GM12878 (cell line): ENCODE results near the gene PRKG1. TPM values are rescaled to one million over a fixed set of nuclear protein-coding genes. Genes with fewer than 3 reads are reported as not detected.

ENCODE experiments used
- ATAC-seq: fragments of 200-7000 bp; cut with Tn5 transposase; 3 replicates; pipeline ENCODE4 v1.9.1; 2020; ENCODE audit warnings: mild to moderate bottlenecking, moderate library complexity
- BruUV-seq: library from RNA; stranded (reverse); fragments of 400-500 nt; replicated peaks from 2 replicates; lab custom pipeline; 2021; lab: Mats Ljungman, UMichigan
- CTCF ChIA-PET: fragments of 300-600 bp; sonication (Branson Sonifier 250); formaldehyde crosslinking; extraction: SDS; loops from one replicate; lab custom pipeline; 2021; ENCODE audit warnings: inconsistent platforms; lab: Yijun Ruan, JAX
- POLR2A ChIA-PET: fragments of 350-600 bp; formaldehyde crosslinking; extraction: SDS; loops from one replicate; lab custom pipeline; 2021; ENCODE audit warnings: inconsistent platforms; lab: Charles Lee
- RAD21 ChIA-PET: fragments of 300-600 bp; sonication (Branson Sonifier 250); formaldehyde crosslinking; loops from one replicate; lab custom pipeline; 2023; ENCODE audit warnings: antibody characterized with exemption; ENCODE audit not compliant: unreplicated experiment; lab: Charles Lee
- SMC1A ChIA-PET: fragments of 300-600 bp; sonication (Branson Sonifier 250); formaldehyde crosslinking; loops from one replicate; lab custom pipeline; 2023; ENCODE audit not compliant: unreplicated experiment, uncharacterized antibody; lab: Charles Lee
- DNase-seq: peaks from one replicate; pipeline ENCODE4 v3.0.0-alpha.2; 2011; ENCODE audit warnings: low read depth, low spot score
- FAIRE-seq: peaks from 3 replicates; lab custom pipeline; 2011; peaks lifted over from hg19 to GRCh38; lab: Jason Lieb, UNC
- H2AFZ ChIP-seq: 2 replicates; pipeline ENCODE4 v1.6.0; 2011; ENCODE audit warnings: low read depth, low read length, control low read depth; ENCODE audit not compliant: control insufficient read depth
- H3K27ac ChIP-seq: 2 replicates; pipeline ENCODE4 v1.5.1; 2011; ENCODE audit warnings: control low read depth; ENCODE audit not compliant: control insufficient read depth, insufficient read depth
- H3K27me3 ChIP-seq, 2 experiments: replicated peaks in 1 of 2; 2 replicates each; pipeline versions ENCODE4 v1.6.0 to v1.6.1; 2011; ENCODE audit warnings: low read length in 1 of 2; ENCODE audit not compliant: control insufficient read depth in 2 of 2, insufficient read depth in 2 of 2
- H3K36me3 ChIP-seq, 2 experiments: 2 replicates each; pipeline ENCODE4 v1.5.1; 2011; ENCODE audit warnings: low read length in 1 of 2; ENCODE audit not compliant: control insufficient read depth in 2 of 2, insufficient read depth in 2 of 2
- H3K4me1 ChIP-seq: 2 replicates; pipeline ENCODE4 v1.6.1; 2011; ENCODE audit warnings: mild to moderate bottlenecking, low read length, moderate library complexity, mixed read lengths; ENCODE audit not compliant: control insufficient read depth, insufficient read depth
- H3K4me2 ChIP-seq: 2 replicates; pipeline ENCODE4 v1.6.0; 2011; ENCODE audit warnings: control low read depth; ENCODE audit not compliant: control insufficient read depth, insufficient read depth
- H3K4me3 ChIP-seq: fragments of 200-600 bp; sonication (generic); 2 replicates; pipeline ENCODE4 v1.5.1; 2016
- H3K79me2 ChIP-seq: 2 replicates; pipeline ENCODE4 v1.6.0; 2011; ENCODE audit warnings: low read length; ENCODE audit not compliant: control insufficient read depth, insufficient read depth
- H3K9ac ChIP-seq: 2 replicates; pipeline ENCODE4 v1.8.0; 2011; ENCODE audit warnings: low read length, control low read depth, mixed read lengths; ENCODE audit not compliant: control insufficient read depth, insufficient read depth
- H3K9me3 ChIP-seq: replicated peaks from 3 replicates; pipeline ENCODE4 v1.5.1; 2011; ENCODE audit warnings: mild to moderate bottlenecking, low read length; ENCODE audit not compliant: control insufficient read depth, insufficient read depth
- H4K20me1 ChIP-seq: 2 replicates; pipeline ENCODE4 v1.6.0; 2011; ENCODE audit not compliant: control insufficient read depth, insufficient read depth
- FOXM1 ChIP-seq: IDR thresholded peaks from 2 replicates; pipeline ENCODE4 v1.6.1; 2012; ENCODE audit warnings: low read depth, mild to moderate bottlenecking, inconsistent platforms, low read length, moderate library complexity
- KAT2A ChIP-seq: conservative IDR thresholded peaks from 2 replicates; pipeline ENCODE4 v1.6.1; 2011; ENCODE audit warnings: low read depth, low read length; ENCODE audit not compliant: control insufficient read depth
- NBN ChIP-seq: fragments of 450-650 bp; IDR thresholded peaks from 2 replicates; pipeline ENCODE4 v1.6.1; 2016
- NR2C1 ChIP-seq: fragments of 450-650 bp; IDR thresholded peaks from 2 replicates; pipeline ENCODE4 v1.6.1; 2017; ENCODE audit warnings: antibody characterized with exemption, mild to moderate bottlenecking, moderate library complexity
- SREBF1 ChIP-seq: IDR thresholded peaks from 2 replicates; pipeline ENCODE4 v1.6.1; 2012; ENCODE audit warnings: mild to moderate bottlenecking, low read length
- YY1 ChIP-seq: IDR thresholded peaks from 2 replicates; pipeline ENCODE4 v1.6.1; 2011; ENCODE audit warnings: low read depth, mild to moderate bottlenecking, low read length
- ZNF622 ChIP-seq: fragments of 450-650 bp; IDR thresholded peaks from 2 replicates; pipeline ENCODE4 v1.6.1; 2017; ENCODE audit warnings: mild to moderate bottlenecking, inconsistent platforms
- WGBS: methylation state at CpG from one replicate; pipeline ENCODE4 v1.1.6; 2016; ENCODE audit warnings: low lambda C conversion rate; ENCODE audit not compliant: insufficient replicate concordance, insufficient coverage; ENCODE audit errors: missing lambda C conversion rate; 5-methylcytosine and 5-hydroxymethylcytosine counted together
- in situ Hi-C: fragments of 300-500 bp; cut with MboI; formaldehyde crosslinking; loops from 9 replicates; pipeline ENCODE4 v1.14.3; 2018; ENCODE audit warnings: mixed read lengths
- intact Hi-C: fragments of 100-400 bp; cut with micrococcal nuclease; formaldehyde crosslinking; loops from one replicate; pipeline ENCODE4 v1.14.2; 2022; ENCODE audit not compliant: unreplicated experiment
- polyA plus RNA-seq, 11 experiments: library from polyadenylated mRNA; depleted of rRNA in 4 of 11; unstranded in 6 of 11; stranded (reverse) in 5 of 11; fragments of >200 nt; fragmentation: Nextera tagmentation in 4 of 11; fragmentation: Illumina TruSeq in 1 of 11; extraction: Ambion mirVana in 4 of 11; extraction: Trizol in 1 of 11; gene quantifications; 1 replicate in 1 of 11; 2 replicates in 10 of 11; pipeline versions ENCODE4 v1.2.1 to v1.2.3, GENCODE V29; 2011 to 2016; ENCODE audit warnings: inconsistent platforms in 2 of 11, missing spikeins in 2 of 11, low read depth in 1 of 11
- total RNA-seq, 4 experiments: library from RNA; depleted of rRNA in 3 of 4; stranded (reverse); fragments of >200 nt in 3 of 4; fragmentation: Illumina TruSeq in 1 of 4; extraction: Trizol in 1 of 4; gene quantifications; 2 replicates each; pipeline versions ENCODE4 v1.2.1 to v1.2.3, GENCODE V29; 2013 to 2021
- TF ChIP-seq, protein P1 (sequence below): fragments of 450-650 bp; IDR thresholded peaks from 2 replicates; pipeline ENCODE4 v1.6.1; 2018; ENCODE audit warnings: mild to moderate bottlenecking, low read depth, moderate library complexity; ENCODE audit not compliant: partially characterized antibody
- TF ChIP-seq, protein P2 (sequence below): fragments of 450-650 bp; IDR thresholded peaks from 2 replicates; pipeline ENCODE4 v1.6.1; 2014; ENCODE audit warnings: mild to moderate bottlenecking
- TF ChIP-seq, protein P3 (sequence below): IDR thresholded peaks from 2 replicates; pipeline ENCODE4 v1.6.1; 2012; ENCODE audit warnings: mild to moderate bottlenecking, low read depth, low read length

PRKG1 gene
- total and polyA plus RNA-seq, 10 of the 15 experiments (the other 5 are each of a cell fraction or from before 2014, with no cell fraction given): 0.04 to 0.05 TPM; not detected in 8

DNA sequence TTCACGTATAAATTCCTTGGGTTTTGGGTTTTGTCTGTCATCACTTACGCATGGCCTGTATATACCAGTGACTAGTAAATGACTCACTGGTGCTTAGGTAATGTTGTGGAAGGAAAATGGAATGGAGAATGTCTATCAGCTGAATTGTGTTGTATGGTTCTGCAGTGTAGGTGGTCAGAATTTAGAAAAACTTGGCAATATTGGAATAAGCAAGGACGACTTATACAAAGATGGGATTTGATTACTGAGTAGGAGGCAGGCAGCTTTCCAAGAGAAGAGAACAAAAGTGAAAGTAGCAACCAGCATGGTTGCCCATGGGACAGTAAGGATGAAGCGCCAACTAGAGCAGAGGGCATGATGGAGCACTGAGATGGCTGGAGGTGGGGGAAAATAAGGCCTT, 793.7 kb downstream of the PRKG1 start:
- in situ Hi-C loops: no loop called here
- FAIRE-seq (no peak), ATAC-seq (no peak), DNase-seq (no peak)
- H3K9ac ChIP-seq: no peak overlapping the region
- H3K27me3 ChIP-seq: no peaks in the 10 kb centered on the region; a peak in 1 of 4 replicates
- no peaks in the 10 kb centered on the region for H3K9me3 ChIP-seq
- no peak overlapping the region for H3K4me3 ChIP-seq
- TF ChIP-seq SREBF1 (no peak), ZNF622 (no peak)
- H3K4me1 ChIP-seq: no peaks in the 10 kb centered on the region
- POLR2A ChIA-PET: no interaction called here
- SMC1A ChIA-PET: no interaction called here
- BruUV-seq: no TSS peak
- intact Hi-C loops: no loop called here
- WGBS: 48% methylated on average over 4 of the region's 4 CpGs
- no peak overlapping the region for H2AFZ ChIP-seq
- no peaks in the 10 kb centered on the region; the same call in 1 of the 2 replicates for H4K20me1 ChIP-seq
- CTCF ChIA-PET: interaction anchor here (1.0 to 1.1 kb wide), 2 partner anchors 9 to 11 kb away, joined by 3 read pairs; no protein-coding TSS in a partner anchor
- H3K27ac ChIP-seq: no peak overlapping the region
- no peak overlapping the region for H3K4me2 ChIP-seq
- no peaks in the 10 kb centered on the region for H3K36me3 ChIP-seq
- H3K79me2 ChIP-seq: no peaks in the 10 kb centered on the region
- RAD21 ChIA-PET: no interaction called here

DNA sequence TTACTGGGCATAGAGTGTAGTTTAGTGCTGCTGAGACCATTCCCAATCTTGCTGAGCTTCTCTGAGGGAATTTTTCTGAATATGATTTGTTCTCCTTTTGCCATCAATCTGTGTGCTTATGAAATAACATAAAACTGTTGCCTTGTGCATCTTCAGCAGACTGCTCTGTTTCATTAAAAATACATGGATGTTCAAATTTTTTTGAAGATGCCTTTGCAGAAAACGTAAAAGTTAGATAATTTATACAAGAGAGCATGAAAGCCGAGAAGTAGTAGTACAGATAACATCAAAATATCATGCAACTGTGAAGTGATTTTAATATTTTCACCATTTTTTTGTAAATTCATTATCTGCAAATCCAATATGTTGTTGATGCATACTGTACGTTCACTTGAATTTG, 799.8 kb downstream of the PRKG1 start:
- CTCF ChIA-PET: interaction anchor here (0.8 to 1.3 kb wide), 4 partner anchors 20 to 485 kb away, joined by 3 to 4 read pairs (median 3); no protein-coding TSS in a partner anchor
- no peak overlapping the region for H3K9ac ChIP-seq
- 46% methylated on average over 3 of the region's 3 CpGs for whole genome bisulfite sequencing
- no TSS peak for BruUV-seq
- in situ Hi-C loops: no loop called here
- H3K4me1 ChIP-seq: no peaks in the 10 kb centered on the region; the same call in 1 of the 2 replicates
- no peak overlapping the region for H3K4me2 ChIP-seq
- SMC1A ChIA-PET: interaction anchor here (0.7 to 3.4 kb wide), 3 partner anchors 9 to 174 kb away, joined by 3 to 17 read pairs (median 7); partner anchors contain the start of gene CSTF2T
- H4K20me1 ChIP-seq: no peaks in the 10 kb centered on the region; the same call in 1 of the 2 replicates
- H3K4me3 ChIP-seq: no peak overlapping the region
- H3K27me3 ChIP-seq: no peaks in the 10 kb centered on the region; a peak in 1 of 4 replicates
- no peaks in the 10 kb centered on the region for H3K36me3 ChIP-seq
- POLR2A ChIA-PET: no interaction called here
- RAD21 ChIA-PET: interaction anchor here (1.1 kb wide), 1 partner anchor 12 kb away, joined by 4 read pairs; no protein-coding TSS in a partner anchor
- DNase-seq (no peak), ATAC-seq (no peak), FAIRE-seq (no peak)
- TF ChIP-seq, protein P1, sequence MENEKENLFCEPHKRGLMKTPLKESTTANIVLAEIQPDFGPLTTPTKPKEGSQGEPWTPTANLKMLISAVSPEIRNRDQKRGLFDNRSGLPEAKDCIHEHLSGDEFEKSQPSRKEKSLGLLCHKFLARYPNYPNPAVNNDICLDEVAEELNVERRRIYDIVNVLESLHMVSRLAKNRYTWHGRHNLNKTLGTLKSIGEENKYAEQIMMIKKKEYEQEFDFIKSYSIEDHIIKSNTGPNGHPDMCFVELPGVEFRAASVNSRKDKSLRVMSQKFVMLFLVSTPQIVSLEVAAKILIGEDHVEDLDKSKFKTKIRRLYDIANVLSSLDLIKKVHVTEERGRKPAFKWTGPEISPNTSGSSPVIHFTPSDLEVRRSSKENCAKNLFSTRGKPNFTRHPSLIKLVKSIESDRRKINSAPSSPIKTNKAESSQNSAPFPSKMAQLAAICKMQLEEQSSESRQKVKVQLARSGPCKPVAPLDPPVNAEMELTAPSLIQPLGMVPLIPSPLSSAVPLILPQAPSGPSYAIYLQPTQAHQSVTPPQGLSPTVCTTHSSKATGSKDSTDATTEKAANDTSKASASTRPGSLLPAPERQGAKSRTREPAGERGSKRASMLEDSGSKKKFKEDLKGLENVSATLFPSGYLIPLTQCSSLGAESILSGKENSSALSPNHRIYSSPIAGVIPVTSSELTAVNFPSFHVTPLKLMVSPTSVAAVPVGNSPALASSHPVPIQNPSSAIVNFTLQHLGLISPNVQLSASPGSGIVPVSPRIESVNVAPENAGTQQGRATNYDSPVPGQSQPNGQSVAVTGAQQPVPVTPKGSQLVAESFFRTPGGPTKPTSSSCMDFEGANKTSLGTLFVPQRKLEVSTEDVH: no peak
- TF ChIP-seq, protein P2, sequence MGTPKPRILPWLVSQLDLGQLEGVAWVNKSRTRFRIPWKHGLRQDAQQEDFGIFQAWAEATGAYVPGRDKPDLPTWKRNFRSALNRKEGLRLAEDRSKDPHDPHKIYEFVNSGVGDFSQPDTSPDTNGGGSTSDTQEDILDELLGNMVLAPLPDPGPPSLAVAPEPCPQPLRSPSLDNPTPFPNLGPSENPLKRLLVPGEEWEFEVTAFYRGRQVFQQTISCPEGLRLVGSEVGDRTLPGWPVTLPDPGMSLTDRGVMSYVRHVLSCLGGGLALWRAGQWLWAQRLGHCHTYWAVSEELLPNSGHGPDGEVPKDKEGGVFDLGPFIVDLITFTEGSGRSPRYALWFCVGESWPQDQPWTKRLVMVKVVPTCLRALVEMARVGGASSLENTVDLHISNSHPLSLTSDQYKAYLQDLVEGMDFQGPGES: no peak
- TF ChIP-seq NR2C1 (no peak), NBN (no peak), KAT2A (no peak), FOXM1 (no peak), YY1 (no peak)
- TF ChIP-seq, protein P3, sequence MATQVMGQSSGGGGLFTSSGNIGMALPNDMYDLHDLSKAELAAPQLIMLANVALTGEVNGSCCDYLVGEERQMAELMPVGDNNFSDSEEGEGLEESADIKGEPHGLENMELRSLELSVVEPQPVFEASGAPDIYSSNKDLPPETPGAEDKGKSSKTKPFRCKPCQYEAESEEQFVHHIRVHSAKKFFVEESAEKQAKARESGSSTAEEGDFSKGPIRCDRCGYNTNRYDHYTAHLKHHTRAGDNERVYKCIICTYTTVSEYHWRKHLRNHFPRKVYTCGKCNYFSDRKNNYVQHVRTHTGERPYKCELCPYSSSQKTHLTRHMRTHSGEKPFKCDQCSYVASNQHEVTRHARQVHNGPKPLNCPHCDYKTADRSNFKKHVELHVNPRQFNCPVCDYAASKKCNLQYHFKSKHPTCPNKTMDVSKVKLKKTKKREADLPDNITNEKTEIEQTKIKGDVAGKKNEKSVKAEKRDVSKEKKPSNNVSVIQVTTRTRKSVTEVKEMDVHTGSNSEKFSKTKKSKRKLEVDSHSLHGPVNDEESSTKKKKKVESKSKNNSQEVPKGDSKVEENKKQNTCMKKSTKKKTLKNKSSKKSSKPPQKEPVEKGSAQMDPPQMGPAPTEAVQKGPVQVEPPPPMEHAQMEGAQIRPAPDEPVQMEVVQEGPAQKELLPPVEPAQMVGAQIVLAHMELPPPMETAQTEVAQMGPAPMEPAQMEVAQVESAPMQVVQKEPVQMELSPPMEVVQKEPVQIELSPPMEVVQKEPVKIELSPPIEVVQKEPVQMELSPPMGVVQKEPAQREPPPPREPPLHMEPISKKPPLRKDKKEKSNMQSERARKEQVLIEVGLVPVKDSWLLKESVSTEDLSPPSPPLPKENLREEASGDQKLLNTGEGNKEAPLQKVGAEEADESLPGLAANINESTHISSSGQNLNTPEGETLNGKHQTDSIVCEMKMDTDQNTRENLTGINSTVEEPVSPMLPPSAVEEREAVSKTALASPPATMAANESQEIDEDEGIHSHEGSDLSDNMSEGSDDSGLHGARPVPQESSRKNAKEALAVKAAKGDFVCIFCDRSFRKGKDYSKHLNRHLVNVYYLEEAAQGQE: no peak
- no peak overlapping the region for H3K27ac ChIP-seq
- intact Hi-C loops: no loop called here
- H2AFZ ChIP-seq: no peak overlapping the region
- H3K9me3 ChIP-seq: no peaks in the 10 kb centered on the region
- H3K79me2 ChIP-seq: no peaks in the 10 kb centered on the region
